MM.1S (cell line): ENCODE measurements around the gene CPB2.

Experiments
- CTCF ChIP-seq: fragments of 300-600 bp; sonication (generic); IDR thresholded peaks from 2 replicates; pipeline ENCODE4 v1.5.1; 2016; ENCODE audit warnings: antibody characterized with exemption, low read length, mixed read lengths
- EZH2 ChIP-seq: fragments of 300-600 bp; sonication (generic); optimal IDR thresholded peaks from 2 replicates; pipeline ENCODE3; 2017; ENCODE audit warnings: low read depth, mild to moderate bottlenecking, antibody characterized with exemption, low read length, mixed read lengths
- EZH2phosphoT487 ChIP-seq: fragments of 300-600 bp; sonication (generic); IDR thresholded peaks from 2 replicates; pipeline ENCODE4 v1.6.1; 2018; ENCODE audit warnings: antibody characterized with exemption, low read length

GRCh38 chr13:46051968-46052318 lies 52.9 kb downstream of the CPB2 start:
- TF ChIP-seq CTCF = no peak
- no peak for TF ChIP-seq EZH2
- TF ChIP-seq EZH2phosphoT487 = no peak
